GM19372 (cell line): ENCODE results near the gene TOMT.
"Not testable (repeated sequence)": the region's sequence is repeated elsewhere in the genome, so short reads cannot be mapped to it uniquely, and the experiment has no call there.

Experiments used
- ATAC-seq: cut with Tn5 transposase; IDR thresholded peaks from one replicate; pipeline ENCODE4 v1.9.1; 2021; ENCODE audit warnings: mild to moderate bottlenecking, low read depth, moderate library complexity; ENCODE audit not compliant: unreplicated experiment

The TOMT gene

GRCh38 chr11:72123117-72123653, 17.5 kb downstream of the TOMT start:
- no peak for ATAC-seq

- no peak for ATAC-seq
Measured at GRCh38 chr11:72124046-72124445, 18.3 kb downstream of the TOMT start.

DNA sequence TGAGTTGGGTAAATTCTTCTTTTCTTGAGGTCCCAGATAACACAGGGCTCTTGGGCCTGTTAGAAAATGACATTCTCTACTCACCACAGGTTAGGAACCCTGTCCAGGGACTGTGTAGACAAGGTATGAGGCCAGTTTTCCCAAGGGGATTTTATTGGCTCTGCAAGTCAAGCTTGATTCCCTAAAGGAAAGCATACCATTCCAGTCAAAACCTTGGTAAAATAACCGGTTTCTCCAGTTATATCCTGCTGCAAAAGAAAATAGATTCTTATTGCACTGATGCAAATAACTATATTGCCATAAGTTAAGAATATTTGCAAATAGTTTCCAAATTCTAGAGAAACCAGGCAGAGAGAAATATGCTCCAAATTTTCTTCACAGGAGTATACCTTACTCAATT, 20.2 kb downstream of the TOMT start:
- ATAC-seq = no peak

DNA sequence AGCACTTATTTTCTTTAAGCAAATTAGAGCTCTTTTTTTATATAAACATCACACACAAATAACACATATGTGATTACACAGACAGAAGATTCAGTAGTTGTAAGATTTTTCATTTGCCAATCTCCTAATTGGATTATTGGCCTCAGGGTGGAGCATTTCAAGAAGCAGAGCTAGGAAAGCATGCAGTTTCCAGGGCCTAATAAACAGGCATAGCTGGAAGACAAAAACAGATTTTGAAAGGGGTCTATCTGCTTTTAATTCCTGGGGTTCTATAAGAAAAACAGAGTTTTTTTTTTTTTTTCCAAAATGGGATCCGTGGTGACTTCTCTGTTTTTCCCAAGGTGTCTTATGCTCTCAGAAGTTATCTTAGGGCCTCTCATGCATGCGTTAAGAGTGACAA, 22.2 kb downstream of the TOMT start:
- ATAC-seq = no peak

GRCh38 chr11:72129381-72129780, 23.7 kb downstream of the TOMT start:
- no peak for ATAC-seq

DNA sequence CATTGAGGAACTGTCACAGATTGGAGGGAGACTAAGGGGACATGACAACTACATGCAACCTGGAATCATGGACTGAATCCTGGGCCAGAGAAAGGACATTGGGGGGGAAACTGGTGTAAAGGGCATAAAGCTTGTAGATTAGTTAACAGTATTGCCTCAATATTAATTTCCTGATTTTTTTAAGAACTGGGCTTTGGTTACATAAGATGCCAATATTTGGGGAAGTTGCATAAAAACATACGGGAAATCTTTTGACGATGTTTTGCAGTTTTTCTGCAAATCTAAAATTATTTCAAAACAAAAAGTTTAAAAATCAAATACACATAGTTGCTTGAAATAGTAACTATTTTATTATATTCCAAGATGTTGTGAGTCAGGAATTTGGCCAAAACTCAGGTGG, 26.9 kb downstream of the TOMT start:
- no peak for ATAC-seq

GRCh38 chr11:72135473-72135872, 29.7 kb downstream of the TOMT start, which contains the start of gene FOLR3:
Gene FOLR3, plus strand, starts transcription at chr11:72135725. Its CDS starts 228 bp downstream, at chr11:72135953.
- not testable (repeated sequence) for ATAC-seq

GRCh38 chr11:72135891-72136683, 30.4 kb downstream of the TOMT start:
- no peak for ATAC-seq

- no peak for ATAC-seq
Measured at GRCh38 chr11:72136684-72137262, 31.0 kb downstream of the TOMT start.

DNA sequence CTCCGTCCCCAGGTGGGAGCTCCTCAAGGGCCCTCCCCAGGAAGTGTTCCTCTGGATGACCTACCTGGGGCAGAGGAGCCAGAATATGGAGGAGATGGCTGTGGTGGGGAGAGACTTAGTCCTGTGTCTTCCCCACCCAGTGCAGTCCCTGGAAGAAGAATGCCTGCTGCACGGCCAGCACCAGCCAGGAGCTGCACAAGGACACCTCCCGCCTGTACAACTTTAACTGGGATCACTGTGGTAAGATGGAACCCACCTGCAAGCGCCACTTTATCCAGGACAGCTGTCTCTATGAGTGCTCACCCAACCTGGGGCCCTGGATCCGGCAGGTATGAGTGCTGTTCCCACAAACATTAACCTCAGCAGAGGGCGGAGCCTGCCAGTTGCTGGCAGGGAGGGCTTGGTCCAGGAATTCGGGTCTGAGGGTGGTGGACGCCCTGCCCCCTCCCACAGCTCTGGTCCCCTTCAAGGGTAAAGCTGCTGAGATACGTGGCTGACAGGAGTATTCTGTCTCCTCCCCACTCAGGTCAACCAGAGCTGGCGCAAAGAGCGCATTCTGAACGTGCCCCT, 33.2 kb downstream of the TOMT start:
- ATAC-seq = no peak

GRCh38 chr11:72139500-72139899, 33.8 kb downstream of the TOMT start:
- no peak for ATAC-seq

DNA sequence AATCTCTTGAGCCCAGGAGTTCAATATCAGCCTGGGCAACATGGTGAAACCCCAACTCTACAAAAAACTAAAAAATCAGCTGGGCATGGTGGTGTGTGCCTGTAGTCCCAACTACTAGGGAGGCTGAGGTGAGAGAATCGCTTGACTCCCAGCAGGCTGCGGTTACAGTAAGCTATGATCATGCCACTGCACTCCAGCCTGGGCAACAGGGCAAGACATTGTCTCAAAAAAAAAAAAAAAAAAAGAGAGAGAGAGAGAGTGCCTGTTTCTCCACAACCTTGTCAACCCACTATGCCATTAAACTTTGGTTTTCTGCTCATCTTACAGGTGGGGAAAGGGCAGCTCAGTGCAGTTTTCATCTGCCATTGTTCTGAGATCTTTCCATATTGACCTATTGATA, 34.9 kb downstream of the TOMT start:
- ATAC-seq = no peak

DNA sequence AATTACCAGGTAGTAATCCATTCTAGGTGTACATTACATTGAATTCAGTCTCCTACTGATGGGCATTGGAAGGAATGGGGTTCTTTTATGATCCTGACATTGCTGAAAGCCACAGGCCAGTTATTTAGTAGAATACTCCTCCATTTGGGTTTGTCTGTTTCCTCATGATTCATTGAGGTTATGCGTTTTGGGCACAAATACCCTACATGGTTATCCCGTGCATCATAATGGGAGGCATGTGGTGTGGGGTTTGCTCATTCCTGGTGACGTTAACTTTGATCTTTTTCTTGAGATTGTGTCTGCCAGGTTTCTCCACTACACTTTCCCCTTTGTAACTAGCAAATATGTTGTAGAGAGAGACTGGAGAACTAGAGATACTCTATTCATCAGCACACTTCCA, 35.3 kb downstream of the TOMT start:
- ATAC-seq = no peak

DNA sequence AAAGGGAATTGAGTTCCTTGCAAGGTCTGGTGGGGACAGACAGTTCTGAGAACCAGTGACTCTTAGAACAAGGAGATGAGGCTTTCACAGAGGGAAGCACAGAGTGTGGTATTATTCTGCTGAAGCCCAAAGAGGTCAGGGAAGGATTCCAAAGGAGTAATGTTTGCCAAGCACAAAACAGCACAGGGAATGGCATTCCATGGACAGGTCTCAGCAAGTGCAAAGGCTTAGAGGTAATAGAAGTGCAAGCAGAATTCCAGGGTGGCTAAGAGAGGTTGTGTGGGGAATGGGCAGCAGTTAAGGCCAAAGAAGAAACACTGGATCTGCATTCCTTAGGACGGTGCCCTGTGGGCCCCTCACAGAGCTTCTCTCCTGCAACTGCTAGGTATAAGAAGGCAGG, 36.4 kb downstream of the TOMT start:
- not testable (repeated sequence) for ATAC-seq

DNA sequence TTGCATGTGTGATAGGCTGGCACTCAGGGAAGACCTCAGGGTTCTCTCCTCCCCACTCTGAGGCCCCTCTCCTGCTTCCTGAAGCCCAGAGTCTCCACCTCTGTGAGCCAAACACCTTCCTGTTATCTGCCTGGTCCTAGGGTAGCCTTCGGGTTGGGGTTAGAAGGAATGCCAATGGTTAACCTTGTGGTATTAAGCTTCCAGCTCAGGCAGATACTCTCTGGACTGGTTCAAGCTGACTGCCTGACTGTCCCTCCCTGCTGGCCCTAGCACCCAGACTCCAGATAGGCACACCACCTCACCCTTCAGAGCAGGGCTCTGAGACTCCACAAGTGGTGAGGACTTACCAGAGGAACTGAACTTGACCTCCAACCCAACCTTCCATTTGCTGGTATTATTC, 36.8 kb downstream of the TOMT start:
- not testable (repeated sequence) for ATAC-seq

GRCh38 chr11:72144807-72145565, 39.3 kb downstream of the TOMT start:
- ATAC-seq = no peak

DNA sequence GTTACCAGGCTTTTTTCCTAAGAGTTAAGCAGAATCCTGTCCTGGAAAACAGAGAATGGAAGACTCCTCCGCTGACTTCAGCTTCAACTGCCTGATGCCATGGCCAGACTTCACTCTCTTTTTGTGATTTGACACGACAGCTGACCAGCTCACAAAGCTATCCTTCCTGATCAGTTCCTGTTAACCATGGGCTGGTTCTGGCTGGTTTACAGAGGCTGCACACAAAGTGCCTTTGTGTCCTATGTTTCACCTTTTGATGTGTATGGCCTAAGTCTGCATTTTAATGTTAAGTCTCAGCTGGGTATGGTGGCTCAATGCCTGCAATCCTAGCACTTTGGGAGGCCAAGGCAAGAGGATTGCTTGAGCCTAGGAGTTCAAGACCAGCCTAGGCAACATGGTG, 40.9 kb downstream of the TOMT start:
- ATAC-seq = no peak

- no peak for ATAC-seq
Measured at GRCh38 chr11:72150882-72151281, 45.2 kb downstream of the TOMT start.

DNA sequence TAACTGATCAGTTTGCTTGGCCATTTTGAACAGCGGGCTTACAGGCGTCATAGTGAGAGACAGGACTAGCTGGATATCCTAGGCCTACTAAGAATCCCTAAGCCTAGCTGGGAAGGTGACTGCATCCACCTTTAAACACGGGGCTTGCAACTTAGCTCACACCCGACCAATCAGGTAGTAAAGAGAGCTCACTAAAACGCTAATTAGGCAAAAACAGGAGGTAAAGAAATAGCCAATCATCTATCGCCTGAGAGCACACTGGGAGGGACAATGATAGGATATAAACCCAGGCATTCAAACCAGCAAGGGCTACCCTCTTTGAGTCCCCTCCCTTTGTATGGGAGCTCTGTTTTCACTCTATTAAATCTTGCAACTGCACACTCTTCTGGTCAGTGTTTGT, 48.1 kb downstream of the TOMT start:
- ATAC-seq = not testable (repeated sequence)

DNA sequence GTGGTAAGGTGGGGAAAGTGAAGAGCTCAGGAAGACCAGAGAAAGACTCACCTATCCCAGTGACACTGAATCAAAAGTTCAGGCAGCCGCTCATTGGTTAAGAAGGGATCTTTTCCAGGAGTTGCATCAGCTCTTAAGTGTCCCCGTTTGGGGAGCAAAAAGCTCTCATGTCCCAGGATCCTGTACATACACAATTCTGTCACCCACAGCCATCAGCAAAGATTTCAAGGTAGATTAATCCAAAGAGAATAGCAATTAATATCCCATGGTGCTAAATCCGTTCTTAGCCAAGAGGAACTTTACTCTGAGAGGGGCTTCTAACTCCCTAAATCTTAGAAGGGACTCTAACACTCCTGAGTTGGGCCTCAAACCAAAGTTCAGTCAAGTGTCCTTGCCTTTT, 49.1 kb downstream of the TOMT start:
- no peak for ATAC-seq

DNA sequence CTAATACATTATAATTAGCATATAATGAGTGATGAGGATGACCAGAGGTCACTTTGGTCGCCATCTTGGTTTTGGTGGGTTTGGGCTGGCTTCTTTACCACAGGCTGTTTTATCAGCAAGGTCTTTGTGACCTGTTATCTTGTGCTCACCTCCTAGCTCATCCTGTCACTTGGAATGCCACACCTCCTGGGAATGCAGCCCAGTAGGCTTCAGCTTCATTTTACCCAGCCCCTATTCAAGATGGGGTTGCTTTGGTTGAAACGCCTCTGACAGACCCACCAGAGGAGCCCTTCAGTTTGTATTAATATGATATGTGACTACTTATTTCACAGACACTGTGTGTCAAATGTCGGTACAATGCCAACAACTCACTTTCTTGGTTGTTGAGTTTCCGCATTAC, 50.0 kb downstream of the TOMT start:
- no peak for ATAC-seq
